Measurements from ENCODE around the gene GCDH. TPM values are rescaled to one million over a fixed set of nuclear protein-coding genes. Genes with fewer than 3 reads are reported as not detected.

The GCDH gene
- total and polyA plus RNA-seq, 2 donors from 2014 or later = 21.9 to 45.6 TPM

GRCh38 chr19:12899891-12900518 is 9.0 kb downstream of the GCDH start:
- FAIRE-seq = no peak
- H3K36me3 ChIP-seq (ENCODE audit: control insufficient read depth in 2 of 3, insufficient read depth in 3 of 3, low read length in 3 of 3) = peaks cover 0 to 15% (median 2%) of the 10 kb centered on the region in 3 donors

GRCh38 chr19:12907166-12907565 is 16.2 kb downstream of the GCDH start:
- H3K9me3 ChIP-seq (ENCODE audit: control insufficient read depth in 2 of 3, insufficient read depth in 1 of 3, low read length in 3 of 3) = no peaks in the 10 kb centered on the region
- H3K4me3 ChIP-seq (ENCODE audit: low read length in 3 of 3) = no peak overlapping the region
- H3K27ac ChIP-seq (ENCODE audit: low read depth in 2 of 2, low read length in 2 of 2) = no peak overlapping the region
- TF ChIP-seq, protein P1, sequence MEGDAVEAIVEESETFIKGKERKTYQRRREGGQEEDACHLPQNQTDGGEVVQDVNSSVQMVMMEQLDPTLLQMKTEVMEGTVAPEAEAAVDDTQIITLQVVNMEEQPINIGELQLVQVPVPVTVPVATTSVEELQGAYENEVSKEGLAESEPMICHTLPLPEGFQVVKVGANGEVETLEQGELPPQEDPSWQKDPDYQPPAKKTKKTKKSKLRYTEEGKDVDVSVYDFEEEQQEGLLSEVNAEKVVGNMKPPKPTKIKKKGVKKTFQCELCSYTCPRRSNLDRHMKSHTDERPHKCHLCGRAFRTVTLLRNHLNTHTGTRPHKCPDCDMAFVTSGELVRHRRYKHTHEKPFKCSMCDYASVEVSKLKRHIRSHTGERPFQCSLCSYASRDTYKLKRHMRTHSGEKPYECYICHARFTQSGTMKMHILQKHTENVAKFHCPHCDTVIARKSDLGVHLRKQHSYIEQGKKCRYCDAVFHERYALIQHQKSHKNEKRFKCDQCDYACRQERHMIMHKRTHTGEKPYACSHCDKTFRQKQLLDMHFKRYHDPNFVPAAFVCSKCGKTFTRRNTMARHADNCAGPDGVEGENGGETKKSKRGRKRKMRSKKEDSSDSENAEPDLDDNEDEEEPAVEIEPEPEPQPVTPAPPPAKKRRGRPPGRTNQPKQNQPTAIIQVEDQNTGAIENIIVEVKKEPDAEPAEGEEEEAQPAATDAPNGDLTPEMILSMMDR (IDR thresholded peaks at IDR 0.05; ENCODE audit: borderline replicate concordance, extremely low read depth, insufficient read depth) = no peak
- intact Hi-C loops (cut with DNase I) = no loop called here
- FAIRE-seq = no peak
- no peaks in the 10 kb centered on the region for H3K27me3 ChIP-seq (ENCODE audit: control insufficient read depth, insufficient read depth, low read length)
- peaks cover 0 to under 1% (median 0%) of the 10 kb centered on the region in 3 donors for H3K4me1 ChIP-seq (ENCODE audit: control insufficient read depth in 2 of 3, insufficient read depth in 2 of 3, low read depth in 1 of 3, low read length in 3 of 3)
- no peak for DNase-seq
- no peak overlapping the region for H3K9ac ChIP-seq (ENCODE audit: low read length in 3 of 3)
- no peaks in the 10 kb centered on the region for H3K36me3 ChIP-seq (ENCODE audit: control insufficient read depth in 2 of 3, insufficient read depth in 3 of 3, low read length in 3 of 3)

More at GRCh38 chr19:12899891-12900518, 9.0 kb downstream of the GCDH start:
- intact Hi-C loops (cut with DNase I) = no loop called here
- TF ChIP-seq, protein P1 (IDR thresholded peaks at IDR 0.05; ENCODE audit: borderline replicate concordance, extremely low read depth, insufficient read depth) = no peak
- Histone ChIP-seq H3K9me3 (ENCODE audit: control insufficient read depth in 2 of 3, insufficient read depth in 1 of 3, low read length in 3 of 3) (no peaks in the 10 kb centered on the region), H3K4me3 (ENCODE audit: low read length in 3 of 3) (no peak overlapping the region), H3K27ac (ENCODE audit: low read depth in 2 of 2, low read length in 2 of 2) (no peak overlapping the region), H3K9ac (ENCODE audit: low read length in 3 of 3) (no peak overlapping the region), H3K27me3 (ENCODE audit: control insufficient read depth, insufficient read depth, low read length) (no peaks in the 10 kb centered on the region), H3K4me1 (ENCODE audit: control insufficient read depth in 2 of 3, insufficient read depth in 2 of 3, low read depth in 1 of 3, low read length in 3 of 3) (no peaks in the 10 kb centered on the region)
- DNase-seq = no peak

- Histone ChIP-seq H3K27me3 (ENCODE audit: control insufficient read depth, insufficient read depth, low read length) (no peaks in the 10 kb centered on the region), H3K9me3 (ENCODE audit: control insufficient read depth in 2 of 3, insufficient read depth in 1 of 3, low read length in 3 of 3) (no peaks in the 10 kb centered on the region), H3K36me3 (ENCODE audit: control insufficient read depth in 2 of 3, insufficient read depth in 3 of 3, low read length in 3 of 3) (no peaks in the 10 kb centered on the region), H3K4me1 (ENCODE audit: control insufficient read depth in 2 of 3, insufficient read depth in 2 of 3, low read depth in 1 of 3, low read length in 3 of 3) (peaks cover 0 to 14% (median 4%) of the 10 kb centered on the region in 3 donors), H3K4me3 (ENCODE audit: low read length in 3 of 3) (peak overlapping the region in 1 of 3 donors; percentile 47), H3K27ac (ENCODE audit: low read depth in 2 of 2, low read length in 2 of 2) (no peak overlapping the region), H3K9ac (ENCODE audit: low read length in 3 of 3) (no peak overlapping the region)
- intact Hi-C loops (cut with DNase I) = no loop called here
- TF ChIP-seq, protein P1 (IDR thresholded peaks at IDR 0.05; ENCODE audit: borderline replicate concordance, extremely low read depth, insufficient read depth) = no peak
- FAIRE-seq (no peak), DNase-seq (peak in 1 of 5 donors; percentile 65)
These were observed 21.6 kb downstream of the GCDH start for GRCh38 chr19:12912571-12912970.

All from kidney (tissue), 14 donors.